Measurements from ENCODE around the gene NOL4L.
A peak's percentile ranks its signal among the peaks of the same experiment; 100 is the strongest.

NOL4L gene, protein sequence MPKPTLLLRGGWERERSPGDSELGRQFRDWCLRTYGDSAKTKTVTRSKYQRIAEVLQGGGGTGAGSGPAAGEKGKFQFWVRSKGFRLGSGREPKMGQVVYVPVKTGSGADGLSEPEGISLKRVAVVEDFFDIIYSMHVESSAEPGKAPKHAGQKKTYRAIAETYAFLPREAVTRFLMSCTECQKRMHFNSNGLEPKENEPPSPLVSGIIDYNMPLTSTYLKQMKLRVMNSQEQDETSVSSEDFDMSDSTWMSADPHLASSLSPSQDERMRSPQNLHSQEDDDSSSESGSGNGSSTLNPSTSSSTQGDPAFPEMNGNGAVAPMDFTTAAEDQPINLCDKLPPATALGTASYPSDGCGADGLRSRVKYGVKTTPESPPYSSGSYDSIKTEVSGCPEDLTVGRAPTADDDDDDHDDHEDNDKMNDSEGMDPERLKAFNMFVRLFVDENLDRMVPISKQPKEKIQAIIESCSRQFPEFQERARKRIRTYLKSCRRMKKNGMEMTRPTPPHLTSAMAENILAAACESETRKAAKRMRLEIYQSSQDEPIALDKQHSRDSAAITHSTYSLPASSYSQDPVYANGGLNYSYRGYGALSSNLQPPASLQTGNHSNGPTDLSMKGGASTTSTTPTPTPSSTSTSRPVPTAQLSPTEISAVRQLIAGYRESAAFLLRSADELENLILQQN

DNA sequence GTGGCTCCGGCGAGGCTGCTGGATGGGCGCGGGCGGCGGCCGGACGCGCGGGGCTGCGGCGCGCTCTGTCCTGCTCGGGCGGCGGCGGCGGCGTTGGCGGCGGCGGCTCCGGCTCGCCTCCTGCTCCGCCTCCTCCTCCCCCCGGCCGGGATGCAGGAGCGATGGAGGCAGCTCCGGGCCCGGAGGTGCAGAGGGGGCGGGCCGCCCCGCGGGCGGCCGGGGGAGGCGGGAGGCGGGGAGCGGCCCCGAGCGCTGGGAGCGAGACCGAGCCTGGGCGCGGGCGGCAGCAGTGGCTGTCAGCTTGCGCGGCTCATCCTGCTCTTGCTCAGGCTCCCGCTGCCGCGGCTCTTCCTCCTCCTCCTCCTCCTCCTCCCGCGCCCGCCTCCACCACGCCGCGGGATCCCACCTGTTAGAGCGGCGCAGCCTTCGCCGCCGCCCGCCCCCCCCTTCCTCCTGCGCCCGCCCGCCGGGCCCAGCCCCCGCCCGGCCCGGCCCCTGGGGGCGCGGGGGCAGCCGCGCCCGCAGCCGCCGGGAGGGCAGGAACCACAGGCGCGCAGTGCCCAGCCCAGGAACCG lies at the start of gene NOL4L:
Gene NOL4L (minus strand): TSS at position 323 of the 575 bp plus-strand sequence. CDS start 443 bp downstream, outside the sequence.
- peak within 1 kb of the TSS; percentile 50 for H3K4me3 ChIP-seq (ENCODE audit: low read depth, low read length)

- no peak overlapping the region for H3K4me3 ChIP-seq (ENCODE audit: low read depth, low read length)
These were observed 49.1 kb upstream of the NOL4L start for GRCh38 chr20:32634041-32634805.

DNA sequence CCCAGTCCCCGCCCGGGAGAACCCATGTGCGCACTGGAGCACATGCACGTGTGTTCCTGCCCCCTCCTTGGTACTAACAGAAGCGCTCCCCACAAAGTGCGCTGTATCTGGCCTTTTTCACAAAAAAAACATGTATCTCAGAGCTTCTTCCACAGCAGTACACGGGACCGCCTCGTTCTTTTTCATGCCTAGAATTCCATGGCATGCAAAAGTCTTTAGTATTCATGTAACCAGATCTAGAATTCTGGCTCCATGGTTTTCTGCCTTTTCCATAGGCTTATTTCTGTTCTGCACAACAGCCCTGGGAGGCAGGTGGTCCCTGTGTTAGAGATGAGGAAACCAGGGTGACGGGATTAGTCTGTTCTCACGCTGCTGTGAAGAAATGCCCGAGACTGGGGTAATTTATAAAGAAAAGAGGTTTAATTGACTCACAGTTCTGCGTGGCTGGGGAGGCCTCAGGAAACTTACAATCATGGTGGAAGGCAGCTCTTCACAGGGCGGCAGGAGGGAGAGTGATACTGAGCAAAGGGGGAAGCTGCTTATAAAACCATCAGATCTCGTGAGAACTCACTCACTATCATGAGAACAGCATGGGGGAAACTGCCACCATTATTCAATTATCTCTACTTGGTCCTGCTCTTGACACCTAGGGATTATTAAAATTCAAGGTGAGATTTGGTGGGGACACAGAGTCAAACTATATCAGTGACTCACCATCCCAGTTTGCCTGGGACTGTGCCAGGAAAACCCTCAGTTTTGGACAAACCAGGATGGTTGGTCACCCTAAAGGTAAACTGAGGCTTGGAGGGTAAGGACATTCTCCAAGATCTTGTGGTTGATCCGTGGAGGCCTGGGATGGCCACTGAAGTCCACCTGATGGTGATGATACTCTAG lies 47.6 kb upstream of the NOL4L start:
- H3K4me3 ChIP-seq (ENCODE audit: low read depth, low read length) = no peak overlapping the region

DNA sequence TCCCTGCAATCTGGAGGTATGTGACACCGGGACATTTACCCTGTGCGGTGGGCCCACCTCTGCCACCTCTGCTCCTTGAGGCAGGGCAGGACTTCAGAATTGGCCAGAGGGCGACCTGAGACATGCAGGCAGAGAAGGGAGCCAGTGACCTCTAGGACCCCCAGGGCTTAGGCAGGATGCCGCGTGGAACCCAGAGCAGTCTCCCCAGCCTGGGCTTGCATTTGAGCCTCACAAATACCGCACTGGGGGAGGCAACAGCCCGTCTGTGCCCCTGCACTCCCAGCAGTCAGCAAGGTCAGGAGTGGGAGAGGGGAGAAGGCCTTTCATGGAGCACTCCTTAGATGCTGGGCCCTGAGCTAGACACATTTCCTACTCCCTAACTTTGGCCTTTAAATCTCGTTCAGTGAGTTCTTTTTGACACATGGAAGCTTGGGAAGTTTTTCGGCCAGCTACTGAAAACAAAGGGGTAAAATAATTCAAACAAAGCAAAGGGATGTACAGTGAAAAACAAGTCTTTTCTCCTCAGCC lies 46.9 kb upstream of the NOL4L start:
- H3K4me3 ChIP-seq (ENCODE audit: low read depth, low read length) = no peak overlapping the region

GRCh38 chr20:32629813-32630212 lies 44.7 kb upstream of the NOL4L start:
- H3K4me3 ChIP-seq (ENCODE audit: low read depth, low read length) = no peak overlapping the region

DNA sequence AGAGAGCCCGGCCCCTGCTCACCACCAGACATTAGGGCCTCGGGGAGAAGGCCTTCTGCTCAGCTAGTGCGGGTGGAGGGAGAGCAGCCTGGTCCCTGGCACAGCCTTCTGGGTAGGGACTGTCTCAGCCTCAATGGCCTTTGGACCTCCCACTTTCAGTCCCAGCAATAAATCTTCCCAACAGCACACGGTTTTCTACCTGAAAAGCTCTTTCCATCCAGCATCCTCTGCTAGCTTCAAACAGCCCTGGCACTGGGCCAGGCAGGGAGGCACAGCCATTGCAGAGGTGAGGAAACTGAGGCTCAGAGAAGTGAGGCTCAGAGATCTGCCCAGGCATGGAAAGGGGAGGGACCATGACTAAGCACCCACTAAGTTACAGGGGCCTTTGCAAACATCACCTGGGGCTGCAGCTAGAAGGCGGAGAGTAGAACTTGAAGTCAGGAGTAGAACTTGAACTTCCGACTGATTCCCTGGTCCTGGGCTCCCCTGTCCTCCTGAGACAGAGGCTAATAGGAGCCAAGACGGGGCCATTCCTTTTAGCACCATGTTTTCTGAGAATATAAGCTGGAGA lies 43.9 kb upstream of the NOL4L start:
- no peak overlapping the region for H3K4me3 ChIP-seq (ENCODE audit: low read depth, low read length)

DNA sequence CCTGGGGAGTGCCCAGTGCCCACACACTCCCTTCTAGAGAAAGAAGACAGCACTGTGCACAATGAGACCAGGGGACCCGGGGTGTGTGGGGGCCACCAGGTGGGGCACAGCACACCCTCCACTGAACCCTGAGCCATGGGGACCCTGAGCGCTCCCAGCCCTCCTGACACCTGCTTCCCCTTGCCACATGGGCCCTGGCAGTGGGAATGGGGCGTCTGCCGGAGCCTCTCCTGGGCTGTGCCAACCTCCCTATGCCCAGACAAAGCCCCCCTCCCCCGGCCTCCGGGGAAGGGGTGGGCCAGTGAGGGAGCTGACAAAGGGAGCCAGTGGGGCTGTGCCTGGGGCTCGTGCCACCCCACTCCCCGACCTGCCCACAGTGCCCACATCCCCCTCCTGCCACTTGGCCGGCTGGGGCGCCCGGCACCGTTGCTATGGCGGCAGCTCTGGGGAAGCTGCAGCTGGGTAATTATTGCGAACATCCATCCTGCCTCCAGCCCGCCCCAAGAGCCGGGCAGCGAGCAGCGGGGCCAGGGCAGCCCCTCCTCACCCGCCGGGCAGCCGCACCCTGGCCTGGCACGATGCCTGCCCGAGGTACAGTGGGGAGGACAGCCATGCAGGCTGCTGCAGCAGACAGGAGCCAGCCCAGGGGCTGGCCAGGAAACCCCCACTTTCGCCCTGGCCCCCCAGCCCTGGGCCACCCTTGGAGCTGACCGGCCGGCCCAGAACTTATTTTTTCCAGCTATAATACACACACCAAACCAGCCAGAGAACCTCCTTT lies 41.9 kb upstream of the NOL4L start:
- no peak overlapping the region for H3K4me3 ChIP-seq (ENCODE audit: low read depth, low read length)

GRCh38 chr20:32626407-32626806 lies 41.3 kb upstream of the NOL4L start:
- H3K4me3 ChIP-seq (ENCODE audit: low read depth, low read length) = no peak overlapping the region

- no peak overlapping the region for H3K4me3 ChIP-seq (ENCODE audit: low read depth, low read length)
These were observed 40.9 kb upstream of the NOL4L start for GRCh38 chr20:32625996-32626395.

DNA sequence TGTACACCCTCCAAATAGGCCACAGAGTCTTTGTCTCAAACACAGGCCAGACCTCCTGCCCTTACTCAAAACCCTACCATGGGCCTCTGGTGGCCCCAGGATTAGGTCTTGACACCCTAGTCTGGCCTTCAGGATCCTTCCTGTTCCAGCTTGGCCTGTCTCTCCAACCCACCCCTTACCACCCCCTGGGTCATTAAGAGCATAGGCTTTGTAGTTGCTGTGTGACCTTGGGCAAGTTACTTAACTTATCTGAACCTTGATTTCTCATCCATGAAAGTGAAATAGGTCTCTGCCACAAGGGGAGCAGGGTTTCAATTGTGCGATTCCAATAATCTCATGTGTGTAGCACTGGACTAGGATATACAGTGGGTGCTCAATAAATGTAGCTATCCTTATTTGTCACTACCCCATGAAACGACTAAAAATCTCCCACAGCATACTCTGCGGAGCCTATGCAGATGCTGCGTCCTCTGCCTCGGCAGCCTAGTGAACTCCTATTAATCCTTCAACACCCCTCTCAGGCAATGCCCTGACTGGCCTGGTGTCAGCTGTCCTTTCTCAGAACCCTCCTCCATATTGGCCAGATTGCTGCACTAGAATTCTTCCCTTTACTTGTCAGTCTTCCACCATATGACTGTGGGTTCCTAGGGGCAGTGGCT lies 39.7 kb upstream of the NOL4L start:
- no peak overlapping the region for H3K4me3 ChIP-seq (ENCODE audit: low read depth, low read length)

- no peak overlapping the region for H3K4me3 ChIP-seq (ENCODE audit: low read depth, low read length)
These were observed 38.6 kb upstream of the NOL4L start for GRCh38 chr20:32623667-32624157.

DNA sequence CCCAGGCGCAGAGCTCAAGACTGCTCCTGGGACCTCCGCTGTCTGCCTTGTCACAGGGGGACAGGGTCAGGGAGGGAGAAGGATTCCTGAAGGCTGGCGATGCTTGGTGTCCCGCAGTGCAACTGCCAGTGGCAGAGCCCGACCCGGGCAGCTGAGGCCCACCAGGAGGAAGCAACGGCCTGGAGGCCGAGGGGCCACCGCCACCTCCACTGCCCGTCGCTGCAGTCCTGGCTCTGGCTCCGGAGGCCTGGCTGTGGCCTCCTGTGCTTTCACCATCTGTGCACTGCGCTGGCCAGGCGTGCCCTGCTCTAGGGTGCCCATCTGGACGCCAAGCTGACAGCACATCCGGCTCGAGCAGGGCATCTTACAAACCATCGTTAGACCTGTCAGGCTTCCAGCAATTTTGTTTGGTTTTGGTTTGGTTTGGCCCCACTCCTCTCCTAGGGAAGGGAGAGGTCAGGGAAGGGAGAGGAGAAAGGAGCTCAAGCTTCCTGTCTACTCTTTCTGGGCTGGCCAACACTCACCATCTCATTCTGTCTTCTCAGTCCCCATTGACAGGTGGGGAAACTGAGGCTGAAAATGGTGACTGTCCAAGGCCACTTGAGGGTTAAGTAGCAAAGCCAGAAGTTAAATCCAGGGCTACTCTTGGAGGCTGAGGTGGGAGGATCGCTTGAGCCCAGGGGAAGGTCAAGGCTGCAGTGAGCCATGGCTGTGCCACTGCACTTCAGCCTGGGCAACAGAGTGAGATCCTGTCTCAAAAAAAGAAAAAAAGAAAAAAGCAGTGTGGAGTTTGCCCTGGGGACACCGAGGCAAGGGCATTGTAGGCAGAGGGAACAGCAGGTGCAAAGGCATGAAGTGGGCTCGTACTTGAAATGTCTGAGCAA lies 37.7 kb upstream of the NOL4L start:
- no peak overlapping the region for H3K4me3 ChIP-seq (ENCODE audit: low read depth, low read length)

DNA sequence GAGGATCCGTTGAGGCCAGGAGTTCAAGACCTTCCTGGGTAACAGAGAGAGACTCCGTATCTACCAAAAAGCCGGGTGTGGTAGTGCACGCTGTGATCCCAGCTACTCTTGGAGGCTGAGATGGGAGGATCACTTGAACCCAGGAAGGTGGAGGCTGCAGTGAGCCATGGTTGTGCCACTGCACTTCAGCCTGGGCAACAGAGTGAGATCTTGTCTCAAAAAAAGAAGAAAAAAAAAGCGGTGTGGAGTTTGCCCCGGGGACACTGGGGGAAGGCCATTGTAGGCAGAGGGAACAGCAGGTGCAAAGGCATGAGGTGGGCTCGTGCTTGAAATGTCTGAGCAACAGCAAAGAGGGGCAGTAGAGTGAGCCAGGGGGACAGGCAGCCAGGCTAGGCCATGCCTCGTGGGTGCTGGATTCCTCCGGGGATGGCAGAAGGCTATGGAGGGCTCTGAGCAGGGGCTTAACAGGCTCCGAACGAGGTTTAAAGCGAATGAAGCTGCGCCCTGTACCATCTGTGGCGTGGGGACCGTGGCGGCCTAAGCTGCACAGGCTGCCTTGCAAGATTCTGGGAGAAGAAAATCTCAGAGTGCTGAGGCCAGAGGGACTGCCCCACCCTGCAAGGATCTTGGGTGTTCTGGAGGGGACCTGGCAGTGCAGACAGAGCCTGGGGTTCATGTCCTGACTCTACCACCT lies 36.9 kb upstream of the NOL4L start:
- no peak overlapping the region for H3K4me3 ChIP-seq (ENCODE audit: low read depth, low read length)

DNA sequence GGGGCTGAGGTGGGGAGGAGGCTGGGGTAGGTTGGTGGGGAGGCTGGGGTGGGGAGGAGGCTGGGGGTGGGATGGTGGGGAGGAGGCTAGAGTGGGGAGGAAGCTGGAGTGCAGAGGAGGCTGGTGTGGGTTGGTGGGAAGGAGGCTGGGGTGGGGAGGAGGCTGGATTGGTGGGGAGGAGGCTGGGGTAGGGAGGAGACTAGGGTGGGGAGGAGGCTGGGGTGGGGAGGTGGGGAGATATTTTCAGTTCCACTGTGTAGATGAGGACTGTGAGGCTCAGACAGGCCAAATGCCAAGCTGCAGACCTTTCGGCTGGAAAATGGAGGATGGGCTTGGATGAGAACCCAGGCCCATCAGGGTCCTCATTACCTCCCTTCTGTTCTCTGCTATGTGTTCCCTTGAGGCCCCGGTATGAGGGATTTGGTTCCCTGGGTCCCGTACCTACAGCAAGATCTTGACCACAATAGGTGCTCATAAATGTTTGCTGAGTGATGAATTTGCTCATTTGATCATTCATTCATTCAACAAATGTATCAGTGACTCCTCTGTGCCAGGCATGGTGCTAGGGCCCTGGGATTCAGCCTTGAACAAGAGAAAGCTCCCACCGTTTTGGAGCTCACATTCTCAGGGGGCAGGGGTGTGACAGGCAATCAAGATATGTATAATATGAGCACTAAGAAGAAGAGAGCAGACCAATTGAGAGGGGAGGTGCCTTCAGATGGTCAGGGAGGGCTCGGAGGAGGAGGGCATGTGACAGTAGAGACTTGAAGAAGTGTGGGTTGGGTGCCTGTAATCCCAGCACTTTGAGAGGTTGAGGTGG lies 36.1 kb upstream of the NOL4L start:
- no peak overlapping the region for H3K4me3 ChIP-seq (ENCODE audit: low read depth, low read length)

DNA sequence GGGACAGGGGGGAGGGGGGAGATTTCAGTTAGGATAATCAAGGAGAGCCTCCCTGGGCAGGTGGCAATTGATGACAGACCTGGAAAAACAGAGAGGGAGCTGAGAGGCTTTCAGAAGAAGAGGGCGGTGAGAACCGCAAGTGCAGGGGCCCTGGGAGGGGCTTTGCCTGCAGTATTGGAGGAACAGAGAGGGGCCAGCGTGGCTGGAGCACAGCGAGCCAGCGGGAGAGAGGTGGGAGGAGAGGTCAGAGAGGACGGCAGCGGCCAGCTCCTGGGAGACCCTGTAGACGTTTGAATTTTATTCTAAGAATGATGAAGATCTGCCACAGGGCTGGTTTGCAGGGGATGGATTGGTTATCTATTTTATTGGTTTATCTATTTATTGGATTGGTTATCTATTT lies 34.5 kb upstream of the NOL4L start:
- H3K4me3 ChIP-seq (ENCODE audit: low read depth, low read length) = no peak overlapping the region

DNA sequence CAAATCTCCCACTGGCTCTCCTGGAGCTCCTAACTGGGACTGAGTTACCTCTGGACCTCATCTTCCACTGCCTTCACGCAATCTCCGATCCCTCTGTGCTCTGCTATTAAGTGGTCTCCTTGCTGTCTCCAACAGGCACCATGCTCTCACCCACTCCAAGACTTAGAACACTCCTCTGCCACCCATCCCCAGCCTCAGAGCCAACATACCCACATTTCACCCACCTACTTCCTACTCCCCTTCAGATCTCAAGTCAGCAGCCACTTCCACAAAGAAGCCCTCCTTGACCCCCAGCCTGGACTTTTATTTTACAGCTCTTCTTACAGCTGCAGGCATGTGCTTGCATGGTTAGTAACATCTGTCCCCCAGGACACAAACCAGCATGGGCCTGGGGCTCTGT lies 29.6 kb upstream of the NOL4L start:
- no peak overlapping the region for H3K4me3 ChIP-seq (ENCODE audit: low read depth, low read length)

All from iPS-11a (cell line).